SHP77 treated with DMSO at 0.1 percent for 48 hours (cell line): Measurements from ENCODE around the gene ZNF583.

Source experiments
- DNase-seq: peaks from one replicate; lab custom pipeline; 2025; lab: John Stamatoyannopoulos, UW

The ZNF583 gene

DNA sequence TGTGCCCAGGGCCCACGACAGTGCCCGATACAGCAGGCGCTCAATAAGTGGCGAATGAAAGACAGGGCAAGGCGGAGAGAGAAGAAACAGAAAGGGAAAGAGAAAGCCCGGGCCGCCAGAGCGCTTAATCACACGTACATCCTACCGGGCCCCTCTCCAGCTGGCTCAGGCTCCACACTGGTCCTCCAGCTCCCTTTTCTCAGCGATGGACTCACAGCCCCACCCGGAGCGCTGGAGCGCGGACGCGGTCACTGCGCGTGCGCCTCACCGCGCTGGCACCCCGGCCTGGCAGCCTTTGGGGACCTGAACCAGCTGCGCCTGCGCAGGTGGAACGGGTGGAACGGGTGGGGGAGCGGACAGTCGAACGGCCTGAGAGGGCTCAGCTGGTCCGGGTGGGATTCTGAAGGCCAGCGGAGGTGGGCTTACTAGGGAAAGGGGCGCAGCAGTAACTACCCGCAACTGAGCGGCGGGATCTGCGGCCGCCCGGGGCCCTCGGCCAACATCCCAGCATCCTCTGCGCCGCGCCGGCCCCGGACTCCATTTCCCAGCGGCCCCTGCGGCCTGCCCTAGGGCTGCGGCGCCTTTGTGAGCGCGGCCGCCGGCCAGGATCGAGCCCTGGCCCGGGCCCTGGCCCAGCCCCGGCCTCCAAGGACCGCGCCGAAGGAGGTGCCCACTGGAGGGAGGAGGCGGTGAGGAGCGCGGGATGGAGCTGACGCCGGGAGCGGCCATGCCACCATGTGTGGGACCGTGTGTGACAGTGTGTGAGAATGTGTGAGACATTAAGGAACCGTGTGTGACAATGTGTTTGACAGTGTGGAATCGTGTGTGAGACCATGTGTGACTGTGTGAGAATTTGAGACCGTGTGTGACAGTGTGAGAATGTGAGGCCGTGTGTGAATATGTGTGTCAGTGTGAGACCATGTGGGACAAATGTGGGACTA is at the start of gene ZNF583:
Gene ZNF583, plus strand, starts transcription at position 569 of the 941 bp plus-strand sequence. CDS start 2,783 bp downstream, outside the sequence.
- peak; percentile 74 for DNase-seq

DNA sequence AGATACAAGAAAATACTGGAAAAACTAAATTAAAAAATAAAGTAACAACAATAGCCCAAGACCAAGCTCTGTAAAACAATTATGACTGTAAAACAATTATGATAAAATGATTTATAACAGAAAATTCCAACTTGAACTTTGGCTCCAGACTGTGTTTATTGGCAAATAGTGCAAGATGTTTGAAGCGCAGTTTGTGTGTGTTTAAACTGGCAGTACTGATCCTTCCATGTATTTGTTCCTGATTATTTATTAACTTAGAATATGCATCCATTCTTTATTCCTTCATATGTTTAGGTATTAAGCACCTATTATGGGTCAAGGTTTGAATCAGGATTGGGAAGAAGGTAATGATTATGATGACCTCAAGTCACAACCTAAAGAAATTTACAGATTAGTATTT is 48.6 kb upstream of the ZNF583 start:
- no peak for DNase-seq

DNA sequence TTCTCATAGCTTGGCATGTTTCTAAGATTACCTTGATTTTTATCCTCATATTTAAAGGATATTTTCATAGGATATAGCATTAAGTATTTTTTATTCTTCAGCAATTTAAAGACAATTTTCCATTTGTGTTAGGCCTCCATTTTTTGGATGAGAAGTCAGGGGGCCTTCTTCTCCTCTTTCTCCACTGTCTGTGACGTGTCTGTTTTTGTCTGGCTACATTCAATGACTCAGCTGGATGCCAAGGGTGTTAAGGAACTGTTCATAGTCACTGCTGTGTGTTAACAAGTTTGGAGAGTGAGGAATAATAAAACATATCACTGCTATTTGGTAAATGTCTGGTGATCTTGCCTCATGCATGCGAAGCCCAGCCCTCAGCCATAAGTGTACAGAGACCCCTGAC is 47.2 kb upstream of the ZNF583 start:
- DNase-seq: no peak

DNA sequence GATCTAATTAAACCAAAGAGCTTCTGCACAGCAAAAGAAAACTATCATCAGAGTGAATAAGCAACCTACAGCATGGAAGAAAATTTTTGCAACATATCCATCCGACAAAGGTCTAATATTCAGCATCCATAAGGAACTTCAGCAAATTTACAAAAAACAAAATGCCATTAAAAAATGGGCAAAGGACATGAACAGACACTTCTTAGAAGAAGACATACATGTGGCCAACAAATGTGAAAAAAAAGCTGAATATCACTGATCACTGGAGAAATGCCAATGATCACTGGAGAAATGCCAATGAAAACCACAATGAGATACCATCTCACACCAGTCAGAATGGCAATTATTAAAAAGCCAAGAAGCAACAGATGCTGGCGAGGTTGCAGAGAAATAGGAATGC is 43.3 kb upstream of the ZNF583 start:
- DNase-seq: no peak

DNA sequence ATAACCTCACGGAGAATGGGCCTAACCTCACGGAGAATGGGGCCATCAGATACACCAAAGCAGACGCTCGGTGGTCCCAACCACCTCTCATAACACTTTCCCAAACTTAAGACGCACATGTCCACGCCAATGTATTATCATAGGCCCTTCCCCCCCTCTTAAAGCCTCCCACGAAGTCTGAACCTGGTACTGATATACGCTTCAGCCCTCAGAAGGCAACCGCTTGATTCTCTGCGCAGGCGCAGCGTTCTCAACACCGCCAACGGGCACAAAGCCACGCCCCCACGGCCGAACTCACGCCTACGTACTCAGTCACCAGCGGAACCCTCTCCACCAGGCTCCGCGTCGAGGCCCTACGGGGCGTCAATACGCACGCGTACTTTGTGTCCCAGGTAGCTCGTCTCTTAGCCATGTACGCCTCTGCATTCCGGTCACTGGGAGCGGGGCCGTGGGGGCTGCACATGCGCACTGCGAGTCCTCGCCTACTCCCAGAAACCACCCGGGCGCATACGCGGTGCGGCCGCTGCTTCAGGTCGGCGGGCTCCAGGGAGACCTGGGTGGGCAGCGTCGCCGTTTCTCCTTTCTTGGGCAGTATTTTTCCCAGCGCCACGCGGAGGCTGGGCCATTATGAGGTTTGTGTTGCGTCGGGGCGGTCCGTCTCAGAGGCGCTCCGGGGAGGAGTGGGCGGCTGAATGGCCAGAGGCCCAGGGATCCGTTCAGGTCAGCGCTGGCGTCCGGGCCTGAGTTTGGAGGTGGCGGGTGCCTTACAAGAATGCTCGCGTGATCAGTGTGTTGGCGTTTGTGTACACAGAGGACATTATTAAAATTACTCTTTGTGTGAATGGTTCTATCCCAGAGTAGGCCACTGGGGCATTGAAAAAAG is 36.1 kb upstream of the ZNF583 start:
- peak; percentile 37 for DNase-seq

DNA sequence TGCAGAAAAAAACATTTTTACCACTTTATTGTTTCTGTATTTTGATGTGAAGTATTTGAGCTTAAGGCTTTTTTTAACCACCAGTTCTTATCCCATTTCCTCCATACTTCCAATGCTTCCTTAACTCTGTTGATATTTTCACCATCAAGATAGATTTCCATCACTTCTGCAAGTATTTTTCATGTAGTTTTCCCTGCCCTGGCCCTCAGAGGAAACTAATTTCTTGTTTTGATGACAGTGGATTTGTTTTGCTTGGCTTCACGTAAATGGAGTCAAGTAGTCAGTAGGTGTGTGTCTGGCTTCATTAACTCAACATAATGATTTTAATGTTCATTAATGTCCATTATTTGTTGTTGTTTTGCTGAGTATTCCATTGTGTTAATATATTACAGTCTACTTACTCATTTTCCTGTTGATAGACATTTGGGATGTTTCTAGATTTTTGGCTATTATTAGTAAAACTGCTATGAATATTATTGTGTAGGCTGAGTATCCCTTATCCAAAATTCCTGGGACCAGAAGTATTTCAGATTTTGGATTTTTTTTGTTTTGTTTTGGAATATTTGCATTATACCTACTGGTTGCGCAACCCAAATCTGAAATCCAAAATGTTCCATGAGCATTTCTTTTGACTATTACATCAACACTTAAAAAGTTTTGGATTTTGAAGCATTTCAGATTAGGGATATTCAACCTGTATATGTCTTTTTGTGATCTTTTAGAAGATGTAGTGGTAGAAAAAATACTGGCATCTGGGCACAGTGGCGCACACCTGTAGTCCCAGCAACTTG is 34.1 kb upstream of the ZNF583 start:
- DNase-seq: no peak

DNA sequence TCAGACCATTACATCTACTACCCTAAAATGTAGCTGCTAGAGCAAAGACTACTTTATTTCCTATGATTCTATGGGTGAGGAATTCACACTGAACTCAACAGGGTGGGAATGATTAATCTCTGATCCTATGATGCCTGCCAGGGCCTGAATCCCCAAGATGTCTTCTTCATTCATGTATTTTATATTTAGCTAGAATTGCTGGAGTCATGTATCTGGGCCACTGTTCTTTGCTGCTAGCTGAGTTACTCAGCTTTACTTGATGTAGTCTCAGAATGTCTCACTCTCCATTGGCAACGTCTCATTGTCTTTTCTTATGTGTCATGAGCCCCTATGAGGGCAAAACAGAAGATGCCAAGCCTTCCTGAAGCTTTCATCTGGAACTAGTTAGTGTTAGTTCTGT is 31.9 kb upstream of the ZNF583 start:
- DNase-seq: no peak

DNA sequence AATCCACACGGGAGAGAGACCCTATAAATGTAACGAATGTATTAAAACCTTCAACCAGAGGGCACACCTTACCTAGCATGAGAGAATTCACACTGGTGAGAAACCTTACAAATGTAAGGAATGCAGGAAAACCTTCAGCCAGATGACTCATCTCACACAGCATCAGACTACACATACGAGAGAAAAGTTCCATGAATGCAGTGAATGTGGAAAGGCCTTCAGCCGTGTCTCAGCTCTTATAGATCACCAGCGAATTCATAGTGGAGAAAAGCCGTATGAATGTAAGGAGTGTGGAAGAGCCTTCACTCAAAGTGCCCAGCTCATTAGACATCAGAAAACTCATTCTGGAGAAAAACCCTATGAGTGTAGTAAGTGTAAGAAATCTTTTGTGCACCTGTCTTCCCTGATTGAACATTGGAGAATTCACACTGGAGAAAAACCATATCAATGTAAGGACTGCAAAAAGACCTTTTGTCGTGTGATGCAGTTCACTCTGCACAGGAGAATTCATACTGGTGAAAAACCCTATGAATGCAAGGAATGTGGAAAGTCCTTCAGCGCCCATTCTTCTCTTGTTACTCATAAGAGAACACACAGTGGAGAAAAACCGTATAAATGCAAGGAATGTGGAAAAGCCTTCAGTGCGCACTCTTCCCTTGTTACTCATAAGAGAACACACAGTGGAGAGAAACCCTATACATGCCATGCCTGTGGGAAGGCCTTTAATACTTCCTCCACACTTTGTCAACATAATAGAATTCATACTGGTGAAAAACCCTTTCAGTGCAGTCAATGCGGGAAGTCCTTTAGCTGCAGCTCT is 26.8 kb upstream of the ZNF583 start:
- no peak for DNase-seq

DNA sequence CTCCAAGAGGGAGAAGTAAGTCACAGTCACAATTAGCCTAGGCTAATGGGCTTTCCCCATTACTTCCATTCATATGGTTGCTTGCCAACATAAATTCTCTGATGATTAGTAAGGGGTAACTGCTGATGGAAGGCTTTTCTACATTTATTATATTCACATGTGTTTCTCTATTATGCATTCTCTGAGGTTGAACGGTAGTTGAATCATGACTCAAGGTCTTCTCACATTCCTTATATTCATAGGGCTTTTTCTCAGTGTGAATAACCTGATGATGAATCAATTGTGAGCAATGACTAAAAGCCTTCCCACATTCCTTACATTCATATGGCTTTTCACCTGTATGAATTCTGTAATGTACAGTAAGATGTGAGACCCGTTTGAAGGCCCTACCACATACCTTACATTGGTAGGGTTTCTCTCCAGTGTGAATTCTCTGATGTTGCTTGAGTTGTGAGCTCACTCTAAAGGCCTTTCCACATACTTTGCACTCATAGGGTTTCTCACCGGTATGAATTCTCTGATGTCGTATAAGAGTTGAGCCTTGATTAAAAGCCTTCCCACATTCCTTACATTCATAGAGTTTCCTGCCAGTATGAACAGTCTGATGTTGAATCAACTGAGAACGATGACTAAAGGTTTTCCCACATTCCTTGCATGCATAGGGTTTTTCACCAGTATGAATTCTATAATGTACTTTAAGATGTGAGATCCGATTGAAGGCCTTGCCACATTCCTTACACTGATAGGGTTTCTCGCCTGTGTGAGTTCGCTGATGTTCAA is 20.1 kb upstream of the ZNF583 start:
- no peak for DNase-seq

DNA sequence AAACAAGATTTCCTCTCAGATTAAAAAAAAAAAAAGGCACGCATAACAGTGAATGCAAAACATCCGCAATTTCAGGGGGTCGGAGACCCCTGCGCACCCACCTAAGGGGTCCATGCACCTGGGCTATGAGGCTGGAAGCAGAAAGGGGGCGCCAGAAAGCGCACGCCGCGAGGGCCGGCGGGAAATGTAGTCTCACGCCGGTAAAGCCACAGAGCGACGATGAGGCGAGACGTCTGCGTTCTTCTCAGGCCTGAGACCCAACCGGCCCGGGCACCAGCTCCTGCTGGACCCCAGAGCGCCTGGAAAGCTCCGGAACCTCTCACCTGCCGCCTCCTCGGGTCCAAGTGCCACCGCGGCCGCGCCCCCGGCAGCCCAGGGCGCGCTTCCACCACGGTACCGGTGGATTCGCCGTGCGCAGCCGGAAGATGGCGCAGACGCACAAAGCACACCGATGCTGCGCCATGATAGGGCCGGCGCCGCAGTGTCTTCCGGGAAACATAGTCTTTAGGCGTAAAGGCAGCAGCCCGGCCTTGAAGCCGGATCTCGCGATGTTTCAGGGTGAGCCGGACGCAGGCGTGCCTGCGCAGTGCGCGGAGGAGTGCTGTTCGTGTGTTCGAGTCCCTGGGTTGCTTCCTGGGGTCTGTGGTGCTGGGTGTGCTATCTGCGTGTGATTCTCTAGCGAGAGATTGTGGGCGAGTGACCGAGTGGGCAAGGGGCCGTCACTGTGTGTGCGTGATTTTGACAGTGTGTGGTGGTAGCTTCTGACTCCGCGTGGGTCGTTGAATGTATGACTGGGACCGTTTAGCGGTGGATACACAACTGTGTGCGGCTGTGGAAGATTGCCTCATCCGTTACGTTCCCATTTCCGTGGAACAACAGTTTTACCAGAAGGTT is 10.8 kb upstream of the ZNF583 start, which contains the start of gene ZNF582:
Gene ZNF582, minus strand, starts transcription at position 416 of the 894 bp plus-strand sequence. CDS start 1,782 bp downstream, outside the sequence.
- no peak for DNase-seq

DNA sequence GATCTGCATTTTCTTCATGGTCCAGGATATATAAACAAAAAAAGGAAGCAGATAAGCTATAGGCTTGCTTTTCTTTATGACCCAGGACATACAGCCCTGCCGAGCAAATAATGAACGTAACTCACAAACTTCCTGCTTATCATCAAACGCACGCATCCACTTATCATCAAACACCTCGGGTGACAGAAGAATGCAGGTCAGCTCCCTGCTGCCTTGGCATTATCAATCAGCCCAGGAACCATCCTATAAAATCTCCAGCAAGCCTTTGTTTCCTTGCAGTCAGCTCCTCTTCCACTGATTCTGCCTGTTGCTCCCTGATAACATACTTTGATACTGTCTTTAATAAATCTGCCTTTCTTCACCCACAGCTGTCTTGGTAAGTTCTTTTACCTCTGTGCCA is 5.3 kb upstream of the ZNF583 start:
- DNase-seq: no peak

DNA sequence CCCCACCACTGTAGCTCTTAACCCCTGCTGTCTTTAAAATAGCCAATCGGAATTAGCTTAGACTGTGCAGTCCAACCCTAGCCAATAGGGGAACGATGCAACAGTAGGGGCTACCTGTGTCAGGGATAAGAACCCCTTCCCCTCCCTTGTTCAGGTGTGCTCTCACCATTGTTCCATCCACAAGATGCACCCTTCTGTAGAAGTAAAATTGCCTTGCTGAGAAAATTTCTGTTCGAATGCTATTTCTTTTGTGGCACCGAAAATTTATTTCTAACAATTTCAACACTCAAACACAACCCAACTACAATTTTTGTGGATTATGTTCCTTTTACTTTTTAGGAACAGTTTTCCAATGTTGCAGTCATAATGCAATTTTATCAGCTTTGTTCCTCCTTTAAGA is 3.6 kb upstream of the ZNF583 start:
- no peak for DNase-seq

DNA sequence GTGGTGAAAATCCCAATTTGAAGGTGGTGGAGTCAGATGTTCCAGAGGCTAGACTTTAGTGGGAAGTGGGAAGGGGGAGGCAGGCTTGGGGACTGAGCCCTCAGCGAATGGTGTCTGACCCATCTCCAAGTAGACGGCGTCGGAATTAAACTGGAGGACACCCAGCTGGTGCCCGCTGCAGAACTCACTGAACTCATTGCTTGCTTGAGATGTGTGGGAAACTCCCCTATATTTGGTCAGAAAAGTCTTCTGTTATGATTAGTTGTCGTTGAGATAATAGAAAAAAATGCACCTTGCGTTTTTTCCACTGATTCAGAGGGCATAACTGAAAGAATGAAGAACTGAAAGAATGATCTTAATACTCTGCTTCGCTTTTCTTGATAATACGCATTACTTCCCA is 871 bp upstream of the ZNF583 start:
- no peak for DNase-seq

DNA sequence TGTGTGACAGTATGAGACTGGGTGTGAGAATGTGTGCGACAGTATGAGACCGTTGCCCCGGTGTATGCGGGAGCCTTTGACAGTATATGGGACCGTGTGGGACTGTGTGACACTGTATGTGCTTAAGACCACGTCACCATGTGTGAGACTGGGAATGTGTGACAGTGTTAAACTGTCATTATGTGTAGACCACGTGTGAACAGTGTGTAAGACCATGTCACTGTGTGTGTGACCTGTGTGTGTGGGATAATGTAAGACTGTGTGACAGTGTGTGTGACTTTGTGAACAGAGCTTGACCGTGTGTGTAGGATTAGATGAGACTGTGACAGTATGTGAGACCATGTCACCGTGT is 549 bp downstream of the ZNF583 start:
- no peak for DNase-seq

DNA sequence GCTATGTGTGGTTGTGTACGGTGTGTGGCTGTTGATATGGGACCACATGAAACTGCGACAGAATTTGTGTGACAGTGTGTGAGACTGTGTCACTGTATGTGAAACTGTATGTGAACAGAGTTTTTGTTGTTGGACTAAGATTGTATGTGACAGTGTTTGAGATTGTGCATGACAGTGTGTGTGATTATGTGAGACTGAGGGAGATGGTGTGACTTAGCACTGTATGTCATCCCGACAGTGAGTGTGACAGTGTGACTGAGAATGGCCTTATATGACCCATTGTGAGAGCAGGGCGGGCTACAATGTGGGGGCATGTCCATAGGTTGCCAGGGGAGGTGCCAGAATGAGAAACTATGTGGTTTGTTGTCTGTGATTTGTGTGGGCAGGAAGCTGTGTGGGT is 930 bp downstream of the ZNF583 start:
- no peak for DNase-seq

DNA sequence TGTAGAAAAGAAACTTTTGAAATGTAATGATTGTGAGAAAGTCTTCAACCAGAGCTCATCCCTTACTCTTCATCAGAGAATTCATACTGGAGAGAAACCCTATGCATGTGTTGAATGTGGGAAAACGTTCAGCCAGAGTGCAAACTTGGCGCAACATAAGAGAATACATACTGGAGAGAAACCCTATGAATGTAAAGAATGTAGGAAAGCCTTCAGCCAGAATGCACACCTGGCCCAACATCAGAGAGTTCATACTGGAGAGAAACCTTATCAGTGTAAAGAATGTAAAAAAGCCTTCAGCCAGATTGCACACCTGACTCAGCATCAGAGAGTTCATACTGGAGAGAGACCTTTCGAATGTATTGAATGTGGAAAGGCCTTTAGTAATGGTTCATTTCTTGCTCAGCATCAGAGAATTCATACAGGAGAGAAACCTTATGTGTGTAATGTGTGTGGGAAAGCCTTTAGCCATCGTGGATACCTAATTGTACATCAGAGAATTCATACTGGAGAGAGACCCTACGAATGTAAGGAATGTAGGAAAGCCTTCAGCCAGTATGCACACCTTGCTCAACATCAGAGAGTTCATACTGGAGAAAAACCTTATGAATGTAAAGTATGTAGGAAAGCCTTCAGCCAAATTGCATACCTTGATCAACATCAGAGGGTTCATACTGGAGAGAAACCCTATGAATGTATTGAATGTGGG is 19.3 kb downstream of the ZNF583 start:
- no peak for DNase-seq

DNA sequence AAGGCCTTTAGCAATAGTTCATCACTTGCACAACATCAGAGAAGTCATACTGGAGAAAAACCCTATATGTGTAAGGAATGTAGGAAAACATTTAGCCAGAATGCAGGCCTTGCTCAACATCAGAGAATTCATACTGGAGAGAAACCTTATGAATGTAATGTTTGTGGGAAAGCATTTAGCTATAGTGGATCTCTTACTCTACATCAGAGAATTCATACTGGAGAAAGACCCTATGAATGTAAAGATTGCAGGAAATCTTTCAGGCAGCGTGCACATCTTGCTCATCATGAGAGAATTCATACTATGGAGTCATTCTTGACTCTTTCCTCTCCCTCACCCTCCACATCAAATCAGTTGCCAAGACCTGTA is 19.8 kb downstream of the ZNF583 start:
- DNase-seq: no peak

DNA sequence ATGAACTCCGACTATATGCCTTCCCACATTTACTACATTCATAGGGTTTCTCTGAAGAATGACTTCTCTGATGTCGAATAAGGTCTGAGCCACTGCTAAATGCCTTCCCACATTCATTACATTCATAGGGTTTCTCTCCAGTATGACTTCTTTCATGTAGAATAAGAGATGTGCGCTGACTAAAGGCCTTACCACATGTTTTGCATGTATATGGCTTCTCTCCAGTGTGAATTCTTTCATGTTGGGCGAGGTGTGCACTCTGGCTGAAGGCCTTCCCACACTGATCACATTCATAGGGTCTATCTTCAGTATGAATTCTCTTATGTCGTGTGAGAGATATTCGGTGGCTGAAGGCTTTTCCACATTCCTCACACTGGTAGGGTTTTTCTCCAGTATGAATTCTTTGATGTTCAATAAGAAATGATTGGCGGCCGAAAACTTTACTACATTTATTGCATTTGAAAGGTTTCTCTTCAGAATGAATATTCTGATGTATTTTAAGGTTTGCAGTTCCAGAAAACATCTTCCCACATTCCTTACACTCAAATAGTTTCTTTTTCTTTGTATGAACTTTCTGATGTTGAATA is 37.2 kb downstream of the ZNF583 start:
- no peak for DNase-seq
